SHP77 (cell line): ENCODE measurements around the gene ASCL1.

Experiments used
- DNase-seq, 2 experiments: peaks; one replicate each; lab custom pipeline; 2025; lab: John Stamatoyannopoulos, UW

Gene ASCL1

GRCh38 chr12:102977945-102978706 is 20.7 kb downstream of the ASCL1 start:
- DNase-seq = no peak

GRCh38 chr12:102980350-102980749 is 22.9 kb downstream of the ASCL1 start:
- no peak for DNase-seq

DNA sequence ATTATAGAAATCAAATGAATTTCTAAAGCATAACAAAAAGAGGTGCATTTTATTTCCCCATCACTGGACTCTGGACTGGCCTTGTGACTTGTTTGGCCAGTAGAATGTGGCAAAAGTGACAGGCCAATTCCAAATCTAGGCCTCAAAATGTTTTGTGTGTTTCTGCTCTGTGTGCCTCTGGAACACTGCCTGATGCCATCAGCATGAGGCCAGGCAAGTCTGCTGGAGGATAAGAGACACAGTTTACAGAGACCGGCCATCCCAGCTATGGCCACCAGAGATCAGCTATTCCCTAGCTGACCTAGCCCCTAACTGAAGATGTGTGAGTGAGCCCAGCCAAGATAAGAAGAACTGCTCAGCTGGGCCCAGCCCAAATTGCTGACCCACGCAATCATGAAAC is 32.9 kb downstream of the ASCL1 start:
- peak in 1 of 2 experiments; percentile 44 for DNase-seq

GRCh38 chr12:102992297-102992696 is 34.8 kb downstream of the ASCL1 start:
- DNase-seq = peak; percentile 11 to 28

DNA sequence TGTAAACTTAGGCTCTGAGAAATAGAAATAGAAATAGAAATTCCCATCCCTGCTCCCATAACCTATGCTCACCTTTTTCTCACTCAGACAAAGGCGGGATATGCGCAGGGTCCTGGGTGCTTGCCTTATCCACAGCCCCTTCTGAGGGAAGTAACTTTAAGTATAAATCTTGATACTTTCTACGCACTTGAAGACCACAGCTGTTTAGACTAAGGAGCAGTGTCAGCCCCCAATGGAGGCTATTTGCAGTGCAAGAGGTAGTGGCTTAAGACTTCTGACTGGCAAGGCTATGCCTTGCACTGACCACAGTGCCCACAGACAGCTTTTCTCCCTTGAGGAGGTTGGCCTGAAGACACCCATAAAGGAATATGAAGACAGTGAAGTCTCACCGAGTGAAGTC is 35.2 kb downstream of the ASCL1 start:
- DNase-seq = no peak

DNA sequence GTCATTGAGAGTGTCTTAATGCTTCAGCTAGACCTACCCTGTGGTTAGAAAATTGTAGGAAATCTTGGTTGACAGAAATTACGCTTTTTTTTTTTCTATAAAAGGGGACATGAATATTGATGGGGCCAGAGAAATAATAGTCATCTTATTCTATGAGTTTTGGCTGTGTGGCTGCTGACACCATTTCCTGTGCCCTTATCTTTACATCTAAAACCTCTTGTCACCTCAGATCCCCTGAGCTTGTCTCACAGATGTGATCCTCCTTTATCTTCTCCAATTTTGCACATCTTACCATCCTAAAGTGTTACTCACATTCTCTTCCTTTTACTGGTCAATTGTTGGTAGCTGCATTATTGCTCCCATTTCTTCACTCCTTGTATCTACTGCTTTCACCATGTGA is 36.1 kb downstream of the ASCL1 start:
- no peak for DNase-seq

DNA sequence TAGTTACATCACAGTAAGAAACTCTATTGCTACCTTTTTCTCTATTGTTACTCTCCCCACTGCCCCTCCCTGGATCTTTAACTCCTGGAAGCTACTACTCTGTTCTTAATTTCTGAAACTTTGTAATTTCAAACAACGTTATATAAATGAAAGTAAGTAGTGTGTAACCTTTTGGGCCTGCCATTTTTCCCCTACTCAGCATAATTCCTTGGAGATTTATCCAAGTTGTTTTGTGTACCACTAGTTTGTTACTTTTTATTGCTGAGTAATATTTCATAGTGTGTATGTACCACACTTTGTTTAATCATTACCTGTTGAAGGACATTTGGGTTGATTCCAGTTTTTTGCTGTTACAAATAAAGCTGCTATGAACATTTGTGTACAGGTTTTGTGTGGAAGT is 37.9 kb downstream of the ASCL1 start:
- no peak for DNase-seq
